GM23338 (cell line): ENCODE results near the gene PRPF18.

ENCODE experiments used
- EZH2 ChIP-seq: fragments of 200-600 bp; sonication (generic); IDR thresholded peaks from one replicate; pipeline ENCODE4 v1.8.0; 2017; ENCODE audit warnings: antibody characterized with exemption, mild to moderate bottlenecking, low read depth; ENCODE audit not compliant: unreplicated experiment
- EZH2phosphoT487 ChIP-seq: fragments of 200-600 bp; sonication (generic); IDR thresholded peaks from one replicate; pipeline ENCODE4 v1.8.1; 2018; ENCODE audit warnings: antibody characterized with exemption; ENCODE audit not compliant: unreplicated experiment
- POLR2AphosphoS5 ChIP-seq: IDR thresholded peaks from 2 replicates; pipeline ENCODE4 v1.6.1; 2016; ENCODE audit warnings: antibody characterized with exemption, low read depth
- REST ChIP-seq: IDR thresholded peaks from one replicate; pipeline ENCODE4 v1.6.1; 2018; ENCODE audit warnings: antibody characterized with exemption; ENCODE audit not compliant: unreplicated experiment
- TF ChIP-seq, protein P1 (sequence below), 2 experiments: fragments of 200-600 bp in 1 of 2; sonication (generic) in 1 of 2; conservative IDR thresholded peaks; 2 replicates each; pipeline versions ENCODE4 v1.5.1 to v1.6.1; 2016 to 2017; ENCODE audit warnings: antibody characterized with exemption in 2 of 2, low read depth in 2 of 2, mild to moderate bottlenecking in 2 of 2, moderate library complexity in 1 of 2

GRCh38 chr10:13612654-13613373 is 26.0 kb downstream of the PRPF18 start:
- TF ChIP-seq EZH2 = no peak
- TF ChIP-seq, protein P1, sequence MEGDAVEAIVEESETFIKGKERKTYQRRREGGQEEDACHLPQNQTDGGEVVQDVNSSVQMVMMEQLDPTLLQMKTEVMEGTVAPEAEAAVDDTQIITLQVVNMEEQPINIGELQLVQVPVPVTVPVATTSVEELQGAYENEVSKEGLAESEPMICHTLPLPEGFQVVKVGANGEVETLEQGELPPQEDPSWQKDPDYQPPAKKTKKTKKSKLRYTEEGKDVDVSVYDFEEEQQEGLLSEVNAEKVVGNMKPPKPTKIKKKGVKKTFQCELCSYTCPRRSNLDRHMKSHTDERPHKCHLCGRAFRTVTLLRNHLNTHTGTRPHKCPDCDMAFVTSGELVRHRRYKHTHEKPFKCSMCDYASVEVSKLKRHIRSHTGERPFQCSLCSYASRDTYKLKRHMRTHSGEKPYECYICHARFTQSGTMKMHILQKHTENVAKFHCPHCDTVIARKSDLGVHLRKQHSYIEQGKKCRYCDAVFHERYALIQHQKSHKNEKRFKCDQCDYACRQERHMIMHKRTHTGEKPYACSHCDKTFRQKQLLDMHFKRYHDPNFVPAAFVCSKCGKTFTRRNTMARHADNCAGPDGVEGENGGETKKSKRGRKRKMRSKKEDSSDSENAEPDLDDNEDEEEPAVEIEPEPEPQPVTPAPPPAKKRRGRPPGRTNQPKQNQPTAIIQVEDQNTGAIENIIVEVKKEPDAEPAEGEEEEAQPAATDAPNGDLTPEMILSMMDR (conservative IDR thresholded peaks at IDR 0.05; ENCODE audit: low read depth in 2 of 2) = no peak
- no peak for TF ChIP-seq POLR2AphosphoS5
- no peak for TF ChIP-seq REST
- no peak for TF ChIP-seq EZH2phosphoT487
